ENCODE results near the gene PTK6.
A peak's percentile ranks its signal among the peaks of the same experiment; 100 is the strongest.

DNA sequence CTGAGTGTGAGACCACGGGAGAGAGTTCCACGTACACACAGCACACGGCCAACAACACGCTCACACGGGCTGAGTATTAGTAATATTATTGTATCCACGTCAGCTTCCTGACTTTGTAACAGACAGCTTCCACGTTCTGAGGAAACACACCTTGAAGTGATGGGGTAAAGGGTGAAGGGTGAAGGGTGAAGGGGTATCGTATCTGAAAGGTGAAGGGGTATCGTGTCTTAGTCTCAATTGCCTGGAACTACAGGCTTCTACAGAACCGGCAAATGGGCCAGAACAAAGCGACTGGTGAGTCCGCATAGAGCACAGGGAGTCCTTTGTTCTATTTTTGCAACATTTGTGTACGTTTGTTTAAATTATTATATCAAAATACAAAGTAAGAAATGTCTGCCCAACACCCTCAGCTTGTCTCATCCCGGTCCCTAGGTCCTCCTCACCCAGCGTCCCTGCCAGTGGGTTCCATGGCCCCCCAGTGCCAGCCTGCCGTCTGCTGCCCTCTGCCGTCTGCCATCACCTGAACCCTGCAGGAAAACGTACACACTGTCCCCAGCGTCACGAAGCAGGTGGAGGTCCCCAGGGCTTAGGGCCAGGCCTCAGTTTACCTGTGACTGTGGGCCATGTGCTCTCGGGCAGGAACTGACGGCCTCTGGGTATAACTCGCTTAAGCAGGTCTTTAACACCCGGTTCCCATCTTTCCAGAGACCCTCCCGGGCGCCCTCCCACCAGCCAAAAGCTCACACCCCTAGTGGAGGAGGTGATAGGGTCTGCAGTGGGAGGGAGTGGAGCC lies 41.2 kb upstream of the PTK6 start:
- TF ChIP-seq, protein P1, sequence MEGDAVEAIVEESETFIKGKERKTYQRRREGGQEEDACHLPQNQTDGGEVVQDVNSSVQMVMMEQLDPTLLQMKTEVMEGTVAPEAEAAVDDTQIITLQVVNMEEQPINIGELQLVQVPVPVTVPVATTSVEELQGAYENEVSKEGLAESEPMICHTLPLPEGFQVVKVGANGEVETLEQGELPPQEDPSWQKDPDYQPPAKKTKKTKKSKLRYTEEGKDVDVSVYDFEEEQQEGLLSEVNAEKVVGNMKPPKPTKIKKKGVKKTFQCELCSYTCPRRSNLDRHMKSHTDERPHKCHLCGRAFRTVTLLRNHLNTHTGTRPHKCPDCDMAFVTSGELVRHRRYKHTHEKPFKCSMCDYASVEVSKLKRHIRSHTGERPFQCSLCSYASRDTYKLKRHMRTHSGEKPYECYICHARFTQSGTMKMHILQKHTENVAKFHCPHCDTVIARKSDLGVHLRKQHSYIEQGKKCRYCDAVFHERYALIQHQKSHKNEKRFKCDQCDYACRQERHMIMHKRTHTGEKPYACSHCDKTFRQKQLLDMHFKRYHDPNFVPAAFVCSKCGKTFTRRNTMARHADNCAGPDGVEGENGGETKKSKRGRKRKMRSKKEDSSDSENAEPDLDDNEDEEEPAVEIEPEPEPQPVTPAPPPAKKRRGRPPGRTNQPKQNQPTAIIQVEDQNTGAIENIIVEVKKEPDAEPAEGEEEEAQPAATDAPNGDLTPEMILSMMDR (IDR thresholded peaks at IDR 0.05): peak in 1 of 5 experiments; percentile 17
- TF ChIP-seq POLR2AphosphoS5 (IDR thresholded peaks at IDR 0.05) (no peak), POLR2A (IDR thresholded peaks at IDR 0.05) (no peak), EP300 (IDR thresholded peaks at IDR 0.05; ENCODE audit: low read depth) (no peak)

Measured in transverse colon (tissue), 4 donors.